H1 (cell line): Measurements from ENCODE around the gene ISOC1. TPM values are rescaled to one million over a fixed set of nuclear protein-coding genes. Genes with fewer than 3 reads are reported as not detected.

ENCODE experiments used
- CTCF ChIA-PET: fragments of 300-600 bp; sonication (Branson Sonifier 250); formaldehyde crosslinking; loops from one replicate; lab custom pipeline; 2021; ENCODE audit not compliant: partially characterized antibody; lab: Charles Lee
- POLR2A ChIA-PET: fragments of 300-600 bp; sonication (Branson Sonifier 250); formaldehyde crosslinking; loops from one replicate; lab custom pipeline; 2021; ENCODE audit warnings: inconsistent platforms; ENCODE audit not compliant: partially characterized antibody; lab: Charles Lee
- DNase-seq, 2 experiments: peaks; one replicate each; pipeline versions ENCODE4 v3.0.0 to v3.0.0-alpha.2; 2010 to 2022; ENCODE audit warnings: low spot score in 2 of 2, low read depth in 1 of 2, mixed read lengths in 1 of 2
- FAIRE-seq: peaks from 2 replicates; lab custom pipeline; 2011; peaks lifted over from hg19 to GRCh38; lab: Jason Lieb, UNC
- H2AFZ ChIP-seq: 2 replicates; pipeline ENCODE4 v1.8.1; 2012; ENCODE audit warnings: low read length, inconsistent platforms
- H2AK5ac ChIP-seq: 2 replicates; pipeline ENCODE4 v1.6.1; 2013; ENCODE audit warnings: low read depth, low read length
- H2BK120ac ChIP-seq: replicated peaks from 2 replicates; pipeline ENCODE3; 2013; ENCODE audit warnings: low read depth, low read length, inconsistent platforms
- H2BK12ac ChIP-seq: 2 replicates; pipeline ENCODE4 v1.6.1; 2013; ENCODE audit warnings: low read depth, low read length
- H2BK15ac ChIP-seq: 2 replicates; pipeline ENCODE4 v1.6.1; 2013; ENCODE audit warnings: low read length
- H2BK20ac ChIP-seq: 2 replicates; pipeline ENCODE4 v1.6.1; 2013; ENCODE audit warnings: low read length
- H2BK5ac ChIP-seq: 2 replicates; pipeline ENCODE4 v1.6.1; 2013; ENCODE audit warnings: low read depth, low read length
- H3K14ac ChIP-seq: 2 replicates; pipeline ENCODE4 v1.6.1; 2013; ENCODE audit warnings: inconsistent platforms; ENCODE audit not compliant: insufficient read length
- H3K18ac ChIP-seq: 2 replicates; pipeline ENCODE4 v1.6.1; 2013; ENCODE audit warnings: low read length; ENCODE audit errors: extremely low read depth
- H3K23ac ChIP-seq: 2 replicates; pipeline ENCODE4 v1.6.1; 2013; ENCODE audit warnings: inconsistent platforms; ENCODE audit not compliant: insufficient read length
- H3K23me2 ChIP-seq: 2 replicates; pipeline ENCODE4 v1.6.1; 2013; ENCODE audit warnings: low read depth, low read length
- H3K27ac ChIP-seq: 2 replicates; pipeline ENCODE4 v1.6.1; 2011; ENCODE audit warnings: low read depth, low read length, inconsistent platforms
- H3K27me3 ChIP-seq, 4 experiments: replicated peaks in 1 of 4; 1 replicate in 1 of 4; 2 replicates in 3 of 4; pipeline versions ENCODE4 v1.6.1 to v1.8.1; 2011 to 2013; ENCODE audit warnings: low read length in 3 of 4, mild to moderate bottlenecking in 3 of 4, inconsistent platforms in 2 of 4, mixed read lengths in 2 of 4, moderate library complexity in 1 of 4; ENCODE audit not compliant: control insufficient read depth in 3 of 4, insufficient read depth in 3 of 4; ENCODE audit errors: extremely low read depth in 1 of 4
- H3K36me3 ChIP-seq, 4 experiments: 2 replicates each; pipeline versions ENCODE4 v1.6.1 to v1.8.1; 2011 to 2013; ENCODE audit warnings: mild to moderate bottlenecking in 4 of 4, low read length in 3 of 4, moderate library complexity in 2 of 4, control low read depth in 1 of 4, inconsistent platforms in 1 of 4; ENCODE audit not compliant: insufficient read depth in 4 of 4, control insufficient read depth in 2 of 4
- H3K4ac ChIP-seq: replicated peaks from 2 replicates; pipeline ENCODE3; 2013; ENCODE audit warnings: low read length, low read depth, mixed read lengths, inconsistent platforms; ENCODE audit not compliant: insufficient read length
- H3K4me1 ChIP-seq, 4 experiments: replicated peaks in 1 of 4; 1 replicate in 1 of 4; 2 replicates in 3 of 4; pipeline versions ENCODE4 v1.6.1 to v1.8.1; 2011 to 2013; ENCODE audit warnings: low read length in 3 of 4, inconsistent platforms in 2 of 4, mixed read lengths in 1 of 4; ENCODE audit not compliant: insufficient read depth in 4 of 4, control insufficient read depth in 3 of 4
- H3K4me2 ChIP-seq, 2 experiments: 2 replicates each; pipeline versions ENCODE4 v1.6.1 to v1.8.1; 2011 to 2013; ENCODE audit warnings: low read depth in 2 of 2, low read length in 2 of 2, control low read depth in 1 of 2, inconsistent platforms in 1 of 2, mild to moderate bottlenecking in 1 of 2; ENCODE audit not compliant: insufficient read depth in 1 of 2
- H3K4me3 ChIP-seq, 4 experiments: fragments of 200-600, 300-600 bp in 1 of 4; sonication (generic), shearing (Covaris generic), sonication (Bioruptor Twin) in 1 of 4; 2 replicates each; pipeline versions ENCODE4 v1.5.1 to v1.8.1; 2011 to 2016; ENCODE audit warnings: low read length in 4 of 4, low read depth in 3 of 4, control low read depth in 2 of 4, inconsistent platforms in 2 of 4, mild to moderate bottlenecking in 2 of 4, mixed read lengths in 1 of 4, moderate library complexity in 1 of 4; ENCODE audit not compliant: insufficient read depth in 2 of 4; ENCODE audit errors: extremely low read depth in 1 of 4
- H3K56ac ChIP-seq: replicated peaks from 2 replicates; pipeline ENCODE3; 2013; ENCODE audit warnings: low read depth, mild to moderate bottlenecking, mixed read lengths, low read length, inconsistent platforms; ENCODE audit not compliant: insufficient read length
- H3K79me1 ChIP-seq: 2 replicates; pipeline ENCODE4 v1.6.1; 2013; ENCODE audit warnings: low read depth, low read length, control low read depth
- H3K79me2 ChIP-seq, 2 experiments: 2 replicates each; pipeline versions ENCODE4 v1.6.1 to v1.8.1; 2012 to 2013; ENCODE audit warnings: low read length in 2 of 2, mild to moderate bottlenecking in 2 of 2, inconsistent platforms in 1 of 2; ENCODE audit not compliant: insufficient read depth in 2 of 2, control insufficient read depth in 1 of 2
- H3K9ac ChIP-seq, 4 experiments: replicated peaks in 1 of 4; 1 replicate in 1 of 4; 2 replicates in 3 of 4; pipeline versions ENCODE4 v1.6.1 to v1.8.1; 2011 to 2013; ENCODE audit warnings: low read depth in 3 of 4, low read length in 3 of 4, control low read depth in 2 of 4, mild to moderate bottlenecking in 2 of 4, moderate library complexity in 2 of 4, inconsistent platforms in 1 of 4; ENCODE audit errors: extremely low read depth in 1 of 4
- H3K9me3 ChIP-seq, 2 experiments: 2 replicates each; pipeline versions ENCODE4 v1.6.1 to v1.8.1; 2012 to 2013; ENCODE audit warnings: mild to moderate bottlenecking in 2 of 2, moderate library complexity in 2 of 2, control low read depth in 1 of 2, inconsistent platforms in 1 of 2, low read depth in 1 of 2, low read length in 1 of 2, mixed read lengths in 1 of 2; ENCODE audit not compliant: insufficient read depth in 2 of 2
- H4K20me1 ChIP-seq, 2 experiments: replicated peaks in 1 of 2; 2 replicates each; pipeline versions ENCODE3 to v1.8.1; 2011 to 2013; ENCODE audit warnings: inconsistent platforms in 2 of 2, low read length in 2 of 2, mild to moderate bottlenecking in 1 of 2; ENCODE audit not compliant: insufficient read depth in 2 of 2, control insufficient read depth in 1 of 2
- H4K5ac ChIP-seq: 2 replicates; pipeline ENCODE4 v1.6.1; 2013; ENCODE audit warnings: low read length, low read depth, mixed read lengths, inconsistent platforms; ENCODE audit not compliant: insufficient read length
- H4K8ac ChIP-seq: 2 replicates; pipeline ENCODE4 v1.8.0; 2013; ENCODE audit warnings: mild to moderate bottlenecking, moderate library complexity, low read length, inconsistent platforms; ENCODE audit not compliant: insufficient read depth; ENCODE audit errors: extremely low read depth
- H4K91ac ChIP-seq: replicated peaks from 2 replicates; pipeline ENCODE3; 2013; ENCODE audit warnings: low read length, mixed read lengths, inconsistent platforms; ENCODE audit not compliant: insufficient read length
- ASH2L ChIP-seq: fragments of 200-600, 300-600 bp; sonication (generic); IDR thresholded peaks from one replicate; pipeline ENCODE4 v1.7.1; 2017; ENCODE audit warnings: low read length
- ATF3 ChIP-seq: IDR thresholded peaks from 2 replicates; pipeline ENCODE4 v1.6.1; 2011; ENCODE audit warnings: low read depth, mild to moderate bottlenecking, low read length; ENCODE audit not compliant: insufficient read depth
- CBX5 ChIP-seq: fragments of 300-800, 300-1000 bp; sonication (generic); IDR thresholded peaks from 2 replicates; pipeline ENCODE4 v1.7.1; 2016; ENCODE audit warnings: antibody characterized with exemption, low read length, low read depth
- CREB1 ChIP-seq: IDR thresholded peaks from 2 replicates; pipeline ENCODE4 v1.6.1; 2012; ENCODE audit warnings: inconsistent platforms
- CTCF ChIP-seq, 3 experiments: IDR thresholded peaks; 1 replicate in 2 of 3; 2 replicates in 1 of 3; pipeline versions ENCODE4 v1.5.1 to v1.6.1; 2011; ENCODE audit warnings: low read length in 3 of 3, mild to moderate bottlenecking in 3 of 3, inconsistent platforms in 2 of 3, low read depth in 1 of 3, moderate library complexity in 1 of 3; ENCODE audit not compliant: insufficient read depth in 1 of 3; ENCODE audit errors: control extremely low read depth in 1 of 3
- EP300 ChIP-seq, 2 experiments: IDR thresholded peaks; 1 replicate in 1 of 2; 2 replicates in 1 of 2; pipeline ENCODE4 v1.6.1; 2011 to 2012; ENCODE audit warnings: low read depth in 2 of 2, low read length in 2 of 2, mild to moderate bottlenecking in 2 of 2, borderline replicate concordance in 1 of 2, inconsistent platforms in 1 of 2, moderate library complexity in 1 of 2
- EZH2 ChIP-seq: fragments of 200-600 bp; sonication (generic); IDR thresholded peaks from 2 replicates; pipeline ENCODE4 v1.7.1; 2012; ENCODE audit warnings: low read depth, mild to moderate bottlenecking, moderate library complexity, low read length, inconsistent platforms; ENCODE audit not compliant: severe bottlenecking
- KDM1A ChIP-seq: fragments of 200-600, 300-600 bp; sonication (generic); IDR thresholded peaks from 2 replicates; pipeline ENCODE4 v1.7.1; 2016; ENCODE audit warnings: mild to moderate bottlenecking, low read length, borderline replicate concordance
- NRF1 ChIP-seq: IDR thresholded peaks from 2 replicates; pipeline ENCODE4 v1.6.1; 2011; ENCODE audit warnings: mild to moderate bottlenecking, low read depth, low read length, improper control_type of control experiment
- SIX5 ChIP-seq: IDR thresholded peaks from 2 replicates; pipeline ENCODE4 v1.6.1; 2011; ENCODE audit warnings: mild to moderate bottlenecking, low read depth, low read length
- SP1 ChIP-seq: IDR thresholded peaks from 2 replicates; pipeline ENCODE4 v1.6.1; 2011; ENCODE audit warnings: low read depth, low read length
- SP2 ChIP-seq: IDR thresholded peaks from 2 replicates; pipeline ENCODE4 v1.6.1; 2012; ENCODE audit warnings: mild to moderate bottlenecking, low read length, inconsistent platforms
- WGBS, 2 experiments: shearing (Covaris generic) in 1 of 2; methylation state at CpG; one replicate each; pipeline versions ENCODE4 v1.1.6 to v1.1.7; 2013 to 2015; ENCODE audit warnings: low lambda C conversion rate in 2 of 2, mixed read lengths in 2 of 2, inconsistent platforms in 1 of 2, low coverage in 1 of 2, missing lambda C conversion rate in 1 of 2; ENCODE audit not compliant: insufficient replicate concordance in 2 of 2, insufficient coverage in 1 of 2, insufficient read length in 1 of 2; ENCODE audit errors: extremely low coverage in 1 of 2, missing lambda C conversion rate in 1 of 2; 5-methylcytosine and 5-hydroxymethylcytosine counted together
- polyA plus RNA-seq, 7 experiments: library from polyadenylated mRNA; depleted of rRNA in 3 of 7; stranded (reverse) in 5 of 7; unstranded in 2 of 7; fragments of >200 nt in 5 of 7; fragments of 200-250 nt in 2 of 7; gene quantifications; 1 replicate in 5 of 7; 2 replicates in 1 of 7; 4 replicates in 1 of 7; pipeline versions ENCODE4 v1.2.1 to v1.2.3, GENCODE V29; 2011 to 2013; ENCODE audit warnings: missing spikeins in 2 of 7, mixed read lengths in 2 of 7
- total RNA-seq: library from RNA; stranded (reverse); fragmentation: NEBNext Ultra II Directional; extraction: Animal tissue kit (Norgen Biotek cat#: 25700); gene quantifications from 2 replicates; pipeline ENCODE4 v1.2.1, GENCODE V29; 2021

ISOC1 gene
- total and polyA plus RNA-seq, 2 of the 8 experiments (the other 6 are each of a cell fraction or from before 2014, with no cell fraction given): 27.7 to 34.9 TPM

- Histone ChIP-seq H2BK12ac (no peak overlapping the region), H3K27me3 (no peaks in the 10 kb centered on the region), H2BK5ac (no peak overlapping the region), H2BK120ac (no peak overlapping the region), H3K4ac (no peak overlapping the region), H3K79me1 (no peaks in the 10 kb centered on the region), H3K4me1 (no peaks in the 10 kb centered on the region), H4K91ac (no peak overlapping the region), H3K23ac (no peak overlapping the region), H3K4me3 (no peak overlapping the region), H3K9me3 (no peaks in the 10 kb centered on the region), H3K23me2 (no peaks in the 10 kb centered on the region), H4K20me1 (no peaks in the 10 kb centered on the region), H4K8ac (no peak overlapping the region), H2AK5ac (no peak overlapping the region), H3K18ac (no peak overlapping the region), H4K5ac (no peak overlapping the region), H3K14ac (no peak overlapping the region), H2BK20ac (no peak overlapping the region), H3K56ac (no peak overlapping the region), H3K79me2 (no peaks in the 10 kb centered on the region), H3K9ac (no peak overlapping the region), H3K27ac (no peak overlapping the region), H3K4me2 (no peak overlapping the region), H2AFZ (no peak overlapping the region), H3K36me3 (no peaks in the 10 kb centered on the region), H2BK15ac (no peak overlapping the region)
- FAIRE-seq (no peak), DNase-seq (no peak)
- POLR2A ChIA-PET: interaction anchor here (1.5 kb wide), 1 partner anchor 13 kb away, joined by 4 read pairs; no protein-coding TSS in a partner anchor
- 85% methylated on average over 1 of the region's 1 CpG; no CpG with 5 or more reads in 1 of the 2 experiments for WGBS, 2 experiments
- CTCF ChIA-PET: interaction anchor here (0.8 to 6.7 kb wide), 10 partner anchors 7 to 923 kb away, joined by 3 to 62 read pairs (median 3); partner anchors contain the start of gene ISOC1
- no peak for TF ChIP-seq EP300 (IDR thresholded peaks at IDR 0.05; ENCODE audit: borderline replicate concordance in 1 of 2, low read depth in 2 of 2, low read length in 2 of 2)
- no peak for TF ChIP-seq CBX5
- TF ChIP-seq NRF1: no peak
- no peak for TF ChIP-seq ATF3
- no peak for TF ChIP-seq SP2
- no peak for TF ChIP-seq CTCF (IDR thresholded peaks at IDR 0.05; ENCODE audit: control extremely low read depth in 1 of 3, insufficient read depth in 1 of 3, low read depth in 1 of 3, low read length in 3 of 3)
- no peak for TF ChIP-seq KDM1A
- TF ChIP-seq SP1: no peak
- no peak for TF ChIP-seq EZH2
- TF ChIP-seq CREB1: no peak
- no peak for TF ChIP-seq SIX5
- TF ChIP-seq ASH2L: no peak
These were observed 30.1 kb downstream of the ISOC1 start for GRCh38 chr5:129124608-129125007.
